Astrocyte of the cerebellum (primary cell): ENCODE results near the gene CACNG3.
"Not testable (repeated sequence)": the region's sequence is repeated elsewhere in the genome, so short reads cannot be mapped to it uniquely, and the experiment has no call there.

Source experiments
- DNase-seq: peaks from one replicate; pipeline ENCODE4 v3.0.0-alpha.2; 2011; ENCODE audit warnings: low read depth
- H3K4me3 ChIP-seq: 2 replicates; pipeline ENCODE4 v1.5.1; 2011; ENCODE audit warnings: mild to moderate bottlenecking, low read depth, low read length, moderate library complexity
- in situ Hi-C: cut with HindIII; loops from 2 replicates; pipeline ENCODE4 v1.10.0; 2017; ENCODE audit warnings: low sequenced_read_pairs
- TF ChIP-seq, protein P1 (sequence below): IDR thresholded peaks from 2 replicates; pipeline ENCODE4 v1.5.1; 2012; ENCODE audit warnings: low read length, low read depth, moderate library complexity, mild to moderate bottlenecking; ENCODE audit errors: missing control alignments

The CACNG3 gene

DNA sequence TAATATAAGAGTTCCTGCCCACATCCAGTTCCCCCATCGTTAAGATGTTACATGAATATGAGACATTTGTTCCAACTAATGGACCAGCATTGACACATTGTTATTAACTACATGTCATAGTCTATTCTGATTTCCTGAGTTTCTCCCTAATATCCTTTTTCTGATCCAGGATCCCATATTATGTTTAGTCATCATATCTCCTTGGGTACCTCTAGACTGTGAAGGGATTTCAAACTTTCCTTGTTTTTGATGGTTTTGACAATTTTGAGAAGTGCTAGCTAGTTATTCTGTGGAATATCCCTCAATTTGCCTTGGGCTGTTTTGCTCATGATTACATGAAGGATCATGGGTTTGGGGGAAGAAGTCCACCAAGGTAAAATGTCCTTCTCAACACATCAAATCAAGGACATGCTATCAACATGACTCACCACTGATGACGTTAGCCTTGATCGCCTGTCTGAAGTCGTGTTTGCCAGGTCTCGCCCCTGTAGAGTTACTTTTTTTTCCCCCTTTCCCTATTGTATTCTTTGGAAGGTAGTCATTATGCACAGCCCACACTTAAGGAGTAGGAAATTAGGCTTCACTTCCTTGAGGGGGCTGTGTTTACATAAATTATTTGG lies 42.5 kb downstream of the CACNG3 start:
- TF ChIP-seq, protein P1, sequence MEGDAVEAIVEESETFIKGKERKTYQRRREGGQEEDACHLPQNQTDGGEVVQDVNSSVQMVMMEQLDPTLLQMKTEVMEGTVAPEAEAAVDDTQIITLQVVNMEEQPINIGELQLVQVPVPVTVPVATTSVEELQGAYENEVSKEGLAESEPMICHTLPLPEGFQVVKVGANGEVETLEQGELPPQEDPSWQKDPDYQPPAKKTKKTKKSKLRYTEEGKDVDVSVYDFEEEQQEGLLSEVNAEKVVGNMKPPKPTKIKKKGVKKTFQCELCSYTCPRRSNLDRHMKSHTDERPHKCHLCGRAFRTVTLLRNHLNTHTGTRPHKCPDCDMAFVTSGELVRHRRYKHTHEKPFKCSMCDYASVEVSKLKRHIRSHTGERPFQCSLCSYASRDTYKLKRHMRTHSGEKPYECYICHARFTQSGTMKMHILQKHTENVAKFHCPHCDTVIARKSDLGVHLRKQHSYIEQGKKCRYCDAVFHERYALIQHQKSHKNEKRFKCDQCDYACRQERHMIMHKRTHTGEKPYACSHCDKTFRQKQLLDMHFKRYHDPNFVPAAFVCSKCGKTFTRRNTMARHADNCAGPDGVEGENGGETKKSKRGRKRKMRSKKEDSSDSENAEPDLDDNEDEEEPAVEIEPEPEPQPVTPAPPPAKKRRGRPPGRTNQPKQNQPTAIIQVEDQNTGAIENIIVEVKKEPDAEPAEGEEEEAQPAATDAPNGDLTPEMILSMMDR: no peak
- in situ Hi-C loops: no loop called here
- no peak overlapping the region for H3K4me3 ChIP-seq

DNA sequence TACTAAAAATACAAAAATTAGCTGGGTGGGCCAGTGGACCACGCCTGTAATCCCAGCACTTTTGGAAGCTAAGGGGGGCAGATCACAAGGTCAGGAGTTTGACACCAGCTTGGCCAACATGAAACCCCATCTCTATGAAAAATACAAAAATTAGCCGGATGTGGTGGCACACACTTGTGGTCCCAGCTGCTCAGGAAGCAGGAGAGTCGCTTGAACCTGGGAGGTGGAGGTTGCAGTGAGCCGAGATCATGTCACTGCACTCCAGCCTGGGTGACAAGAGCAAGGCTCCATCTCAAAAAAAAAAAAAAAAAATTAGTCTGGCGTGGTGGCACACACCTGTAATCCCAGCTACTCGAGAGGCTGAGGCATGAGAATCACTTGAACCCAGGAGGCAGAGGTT lies 44.6 kb downstream of the CACNG3 start:
- DNase-seq, in situ Hi-C loops, H3K4me3 ChIP-seq: not testable (repeated sequence)

More for the DNA sequence above, 42.5 kb downstream of the CACNG3 start:
- DNase-seq: no peak

DNA sequence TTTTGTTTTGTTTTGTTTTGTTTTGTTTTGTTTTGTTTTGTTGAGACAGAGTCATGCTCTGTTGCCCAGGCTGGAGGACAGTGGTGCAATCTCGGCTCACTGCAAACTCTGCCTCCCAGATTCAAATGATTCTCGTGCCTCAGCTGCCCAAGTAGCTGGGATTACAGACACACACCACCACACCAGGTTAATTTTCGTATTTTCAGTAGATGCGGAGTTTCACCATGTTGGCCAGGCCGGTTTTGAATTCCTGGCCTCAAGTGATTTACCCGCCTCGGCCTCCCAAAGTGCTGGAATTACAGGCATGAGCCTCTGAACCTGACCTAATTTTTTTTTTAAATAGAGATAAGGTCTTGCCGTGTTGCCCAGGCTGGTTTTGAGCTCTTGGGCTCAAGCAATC lies 46.5 kb downstream of the CACNG3 start:
- in situ Hi-C loops: no loop called here
- DNase-seq: no peak

DNA sequence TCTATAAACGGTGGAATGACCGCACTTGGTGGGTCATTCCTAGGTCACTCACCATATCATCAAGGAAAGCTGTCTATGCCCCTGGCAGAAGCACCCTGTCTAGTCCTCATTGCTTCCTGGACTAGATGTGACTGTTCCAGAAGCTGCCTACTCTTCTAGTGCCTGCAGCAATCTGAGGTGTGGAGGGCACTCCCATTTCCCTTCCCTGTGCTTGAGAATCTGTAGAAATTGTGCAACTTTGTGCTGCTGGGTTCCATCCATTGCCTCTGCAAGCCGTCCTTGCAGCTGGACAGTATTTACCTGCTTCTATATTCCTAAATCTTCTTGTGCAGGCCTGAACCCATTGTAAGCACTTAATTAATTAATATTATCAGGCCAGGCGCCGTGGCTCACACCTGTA lies 52.1 kb downstream of the CACNG3 start:
- TF ChIP-seq, protein P1: no peak
- H3K4me3 ChIP-seq: no peak overlapping the region
- DNase-seq: no peak
- in situ Hi-C loops: no loop called here

More for the DNA sequence above, 46.5 kb downstream of the CACNG3 start:
- TF ChIP-seq, protein P1: no peak
- H3K4me3 ChIP-seq: no peak overlapping the region

DNA sequence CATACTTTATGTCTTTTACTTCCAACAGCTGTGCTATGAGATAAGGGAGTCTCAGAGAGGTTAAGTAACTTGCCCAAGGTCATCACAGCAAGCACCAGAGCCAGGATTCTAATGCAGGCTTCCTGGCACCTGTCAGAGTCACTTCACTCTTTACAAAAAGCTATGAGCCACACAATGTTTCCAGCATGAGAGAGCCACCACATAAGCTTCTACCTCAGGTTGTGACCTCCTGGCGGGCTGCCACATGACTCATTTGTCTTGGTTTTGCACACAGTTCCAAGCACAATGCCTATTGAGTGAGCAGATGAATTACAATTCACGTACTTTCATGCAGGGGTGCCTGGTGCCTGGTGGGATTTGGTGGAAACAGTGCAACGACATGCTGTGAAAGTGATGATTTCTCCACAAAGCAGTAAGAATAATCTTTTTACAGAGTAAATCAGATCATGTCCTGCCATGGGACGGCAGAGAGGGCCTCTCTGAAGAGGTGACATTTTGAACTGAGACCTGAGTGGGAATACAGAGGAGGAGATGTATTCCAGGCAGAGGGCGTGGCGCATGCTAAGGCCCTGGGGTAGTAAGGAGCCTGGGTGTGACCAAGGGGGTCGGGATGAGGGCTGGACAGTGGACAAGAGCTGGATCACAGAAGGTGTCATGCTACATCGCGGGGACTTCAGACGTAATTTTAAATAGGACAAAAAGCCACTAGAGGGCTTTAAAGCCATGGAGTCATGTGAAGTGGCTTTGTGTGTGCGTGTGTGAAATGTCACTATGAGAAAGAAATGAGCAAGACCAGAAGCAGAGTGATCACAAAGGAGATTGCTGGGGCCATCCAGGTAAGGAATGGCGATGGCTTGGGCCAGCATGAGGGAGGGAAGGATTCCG lies 53.4 kb downstream of the CACNG3 start:
- in situ Hi-C loops: no loop called here

DNA sequence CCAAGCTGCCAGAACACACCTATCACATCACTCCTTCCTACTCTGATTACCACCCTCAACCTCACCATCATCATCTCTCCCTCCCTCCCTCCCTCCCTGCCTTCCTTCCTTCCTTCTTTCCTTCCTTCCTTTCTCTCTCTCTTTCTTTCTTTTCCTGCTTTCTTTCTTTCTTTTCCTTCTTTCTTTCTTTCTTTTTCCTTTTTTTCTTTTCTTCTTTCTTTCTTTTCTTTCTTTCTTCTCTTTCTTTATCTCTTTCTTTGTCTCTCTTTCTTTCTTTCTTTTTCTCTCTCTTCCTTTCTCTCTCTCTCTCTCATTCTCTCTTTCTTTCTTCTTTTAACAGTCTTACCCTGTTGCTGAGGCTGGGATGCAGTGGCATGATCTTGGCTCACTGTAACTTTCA lies 59.2 kb downstream of the CACNG3 start:
- in situ Hi-C loops: no loop called here
- DNase-seq: no peak
- H3K4me3 ChIP-seq: no peak overlapping the region
- TF ChIP-seq, protein P1: no peak

More for the DNA sequence above, 53.4 kb downstream of the CACNG3 start:
- TF ChIP-seq, protein P1: no peak
- H3K4me3 ChIP-seq: no peak overlapping the region
- peak; percentile 6 for DNase-seq

DNA sequence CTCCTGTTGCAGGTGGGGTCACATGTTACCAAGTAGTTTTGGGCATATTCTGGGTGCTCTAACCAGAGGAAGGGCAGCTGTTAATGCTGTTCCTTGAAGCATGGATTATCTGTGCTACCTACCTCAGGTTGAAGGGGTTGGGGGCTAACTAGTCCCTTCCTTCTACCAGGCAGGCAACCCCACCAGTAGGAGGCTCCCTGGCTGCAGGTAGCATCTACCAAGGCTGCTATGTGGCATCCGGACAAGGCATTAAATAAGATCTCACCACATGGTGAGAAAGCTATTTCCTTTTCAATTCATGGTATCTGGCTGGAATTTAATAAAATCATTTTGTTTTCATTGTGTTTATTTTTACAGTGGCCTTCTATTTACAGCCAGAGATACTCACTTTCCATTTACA lies 62.5 kb downstream of the CACNG3 start:
- TF ChIP-seq, protein P1: no peak
- no peak for DNase-seq
- no peak overlapping the region for H3K4me3 ChIP-seq
- in situ Hi-C loops: no loop called here
